Measurements from ENCODE around the gene CDC27. TPM values are rescaled to one million over a fixed set of nuclear protein-coding genes. Genes with fewer than 3 reads are reported as not detected.

Gene CDC27
- total and polyA plus RNA-seq, 2 of the 4 experiments (the other 2 are of a cell fraction) = 47.7 to 190 TPM

- POLR2A ChIA-PET (ENCODE audit: unreplicated experiment) = no interaction called here
- H3K18ac ChIP-seq (ENCODE audit: low read depth, low read length) = no peak overlapping the region
- no peak overlapping the region for H4K91ac ChIP-seq (ENCODE audit: insufficient read depth, low read depth, low read length)
- no peak overlapping the region for H2AK5ac ChIP-seq (ENCODE audit: low read depth, low read length)
- H3K23ac ChIP-seq (ENCODE audit: low read depth, low read length) = no peak overlapping the region
- no peaks in the 10 kb centered on the region for H3K4me1 ChIP-seq (ENCODE audit: control insufficient read depth, insufficient read depth, low read length)
- H2BK20ac ChIP-seq (ENCODE audit: low read depth, low read length) = no peak overlapping the region
- H3K4ac ChIP-seq (ENCODE audit: low read depth, low read length) = no peak overlapping the region
- H2BK5ac ChIP-seq (ENCODE audit: low read depth, low read length, poor library complexity, severe bottlenecking) = no peak overlapping the region
- TF ChIP-seq RAD21 (IDR thresholded peaks at IDR 0.05; ENCODE audit: low read length) (no peak), MAZ (IDR thresholded peaks at IDR 0.05; ENCODE audit: borderline replicate concordance, low read depth, low read length) (no peak), ELK1 (IDR thresholded peaks at IDR 0.05; ENCODE audit: borderline replicate concordance, low read depth, low read length) (no peak), RFX5 (IDR thresholded peaks at IDR 0.05; ENCODE audit: low read depth, low read length) (no peak), CTCF (conservative IDR thresholded peaks at IDR 0.05; ENCODE audit: low read depth, low read length) (no peak), CHD1 (IDR thresholded peaks at IDR 0.05; ENCODE audit: low read depth, low read length) (no peak), FOS (IDR thresholded peaks at IDR 0.05; ENCODE audit: low read depth, low read length) (no peak), BHLHE40 (IDR thresholded peaks at IDR 0.05; ENCODE audit: low read depth, low read length) (no peak), NFE2L2 (IDR thresholded peaks at IDR 0.05; ENCODE audit: low read depth, low read length) (no peak), USF2 (IDR thresholded peaks at IDR 0.05; ENCODE audit: low read depth, low read length) (no peak), CEBPB (IDR thresholded peaks at IDR 0.05; ENCODE audit: low read depth, low read length) (no peak), POLR2A (IDR thresholded peaks at IDR 0.05; ENCODE audit: low read depth, low read length) (no peak), MAFK (IDR thresholded peaks at IDR 0.05; ENCODE audit: low read depth, low read length) (no peak), RCOR1 (IDR thresholded peaks at IDR 0.05; ENCODE audit: insufficient replicate concordance, low read length) (no peak), SMC3 (IDR thresholded peaks at IDR 0.05; ENCODE audit: low read depth, low read length) (no peak)
- no peaks in the 10 kb centered on the region for H4K20me1 ChIP-seq (ENCODE audit: insufficient read depth, low read length)
- H2BK15ac ChIP-seq (ENCODE audit: low read depth, low read length) = no peak overlapping the region
- H3K27ac ChIP-seq (ENCODE audit: insufficient read depth, low read length) = no peak overlapping the region
- H2AFZ ChIP-seq (replicated peaks; ENCODE audit: low read length, poor library complexity) = no peak overlapping the region
- no peak overlapping the region for H2AK9ac ChIP-seq (replicated peaks; ENCODE audit: low read depth, low read length, poor library complexity)
- no peak overlapping the region for H4K5ac ChIP-seq (ENCODE audit: low read depth, low read length)
- peaks cover 52% of the 10 kb centered on the region for H3K36me3 ChIP-seq (ENCODE audit: control insufficient read depth, insufficient read depth, low read length)
- no peak overlapping the region for H3K56ac ChIP-seq (ENCODE audit: extremely low read depth, insufficient read depth, low read length)
- no peak overlapping the region for H3K9ac ChIP-seq (ENCODE audit: low read depth, low read length)
- no peak overlapping the region for H2BK120ac ChIP-seq (ENCODE audit: low read depth, low read length)
- H3K4me2 ChIP-seq (ENCODE audit: low read depth, low read length) = no peak overlapping the region
- no peaks in the 10 kb centered on the region for H3K9me1 ChIP-seq (ENCODE audit: insufficient read depth, low read length)
- no peak for DNase-seq
- no peaks in the 10 kb centered on the region for H3K27me3 ChIP-seq (ENCODE audit: control insufficient read depth, insufficient read depth, low read length)
- intact Hi-C loops (cut with micrococcal nuclease) = loop anchor here (10.0 kb wide), 1 partner anchor 211 kb away; no protein-coding TSS in a partner anchor
- H3K79me1 ChIP-seq (ENCODE audit: low read depth in 1 of 2, low read length in 2 of 2) = peaks cover 18 to 22% of the 10 kb centered on the region in 2 experiments
- no peak overlapping the region for H3K4me3 ChIP-seq (ENCODE audit: insufficient read depth, low read depth, low read length)
- in situ Hi-C loops (cut with MboI; ENCODE audit: low sequenced_read_pairs) = loop anchor here (10.0 kb wide), 1 partner anchor 509 kb away; no protein-coding TSS in a partner anchor
- dilution Hi-C loops (cut with HindIII; ENCODE audit: low sequenced_read_pairs, unreplicated experiment) = no loop called here
- no peak overlapping the region for H4K8ac ChIP-seq (ENCODE audit: low read depth in 2 of 2, low read length in 2 of 2)
- CTCF ChIA-PET = no interaction called here
- H3K14ac ChIP-seq (replicated peaks; ENCODE audit: low read depth, low read length) = no peak overlapping the region
- no peak for ATAC-seq (ENCODE audit: low read depth)
- BruUV-seq (replicated peaks) = no TSS peak
- 83% methylated on average over 5 of the region's 6 CpGs; no CpG with 5 or more reads in 1 of the 2 experiments for WGBS, 2 experiments (ENCODE audit: extremely low coverage in 2 of 2, insufficient read length in 1 of 2)
- H3K9me3 ChIP-seq (ENCODE audit: control insufficient read depth, insufficient read depth, low read length) = no peaks in the 10 kb centered on the region
Observed at GRCh38 chr17:47145351-47145750, 43.7 kb downstream of the CDC27 start.
